Neural crest cell (in vitro differentiated cells): ENCODE results near the gene TRAPPC3L. TPM values are rescaled to one million over a fixed set of nuclear protein-coding genes. Genes with fewer than 3 reads are reported as not detected.

ENCODE experiments used
- DNase-seq: peaks from one replicate; pipeline ENCODE4 v3.0.0; 2021; ENCODE audit warnings: low read depth, mixed read lengths, low spot score
- H3K27ac Mint-ChIP-seq: one replicate; pipeline ENCODE4 v1.8.0; 2021; ENCODE audit warnings: mild to moderate bottlenecking, mixed read lengths; ENCODE audit not compliant: unreplicated experiment
- H3K27me3 Mint-ChIP-seq: 2 replicates; pipeline ENCODE4 v1.8.0; 2021; ENCODE audit warnings: low read depth, mild to moderate bottlenecking, mixed read lengths
- H3K36me3 Mint-ChIP-seq: 2 replicates; pipeline ENCODE4 v1.8.0; 2021; ENCODE audit warnings: low read depth, mild to moderate bottlenecking, mixed read lengths
- H3K4me1 Mint-ChIP-seq: 2 replicates; pipeline ENCODE4 v1.8.0; 2021; ENCODE audit warnings: mixed read lengths
- H3K4me3 Mint-ChIP-seq: one replicate; pipeline ENCODE4 v1.8.0; 2021; ENCODE audit warnings: mild to moderate bottlenecking, mixed read lengths
- H3K9me3 Mint-ChIP-seq: 2 replicates; pipeline ENCODE4 v1.8.0; 2021; ENCODE audit warnings: mixed read lengths
- CTCF ChIP-seq: fragments of 200-600 bp; sonication (generic); conservative IDR thresholded peaks from 2 replicates; pipeline ENCODE4 v1.5.0; 2021; ENCODE audit warnings: antibody characterized with exemption, mild to moderate bottlenecking
- total RNA-seq: library from RNA; stranded (reverse); gene quantifications from 2 replicates; pipeline ENCODE4 v1.2.1, GENCODE V29; 2021

The TRAPPC3L gene
- total RNA-seq, 1 donor from 2014 or later, result not detected

DNA sequence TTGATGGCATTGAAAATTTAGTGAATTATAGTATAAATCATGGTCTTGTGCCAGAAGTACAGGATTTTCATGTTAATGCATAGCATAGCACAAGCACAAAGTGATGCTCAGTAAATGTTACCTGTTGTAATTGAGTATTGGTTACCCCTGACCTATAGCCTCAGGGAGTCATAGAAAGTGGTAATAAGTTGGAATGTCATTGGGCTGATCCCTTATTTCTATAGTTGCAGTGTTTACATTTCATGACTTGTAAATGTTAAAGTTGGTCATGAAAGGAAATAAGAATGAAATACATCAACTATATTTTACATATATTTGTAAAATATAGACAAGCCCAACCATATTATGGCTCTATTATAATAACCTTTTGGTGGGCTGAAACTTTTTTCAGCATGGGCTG is 32.9 kb upstream of the TRAPPC3L start:
- H3K27ac Mint-ChIP-seq, result no peak overlapping the region
- H3K4me1 Mint-ChIP-seq, result peaks cover 9% of the 10 kb centered on the region
- no peaks in the 10 kb centered on the region for H3K9me3 Mint-ChIP-seq
- no peak for TF ChIP-seq CTCF
- no peak for DNase-seq
- H3K27me3 Mint-ChIP-seq, result no peaks in the 10 kb centered on the region
- H3K36me3 Mint-ChIP-seq, result peaks cover 6% of the 10 kb centered on the region
- H3K4me3 Mint-ChIP-seq, result no peak overlapping the region

GRCh38 chr6:116577486-116577885 is 32.0 kb upstream of the TRAPPC3L start:
- Mint-ChIP-seq H3K4me1 (peaks cover 16% of the 10 kb centered on the region), H3K27ac (no peak overlapping the region), H3K27me3 (no peaks in the 10 kb centered on the region), H3K4me3 (no peak overlapping the region), H3K36me3 (peaks cover 4% of the 10 kb centered on the region), H3K9me3 (no peaks in the 10 kb centered on the region)
- DNase-seq, result no peak
- no peak for TF ChIP-seq CTCF

DNA sequence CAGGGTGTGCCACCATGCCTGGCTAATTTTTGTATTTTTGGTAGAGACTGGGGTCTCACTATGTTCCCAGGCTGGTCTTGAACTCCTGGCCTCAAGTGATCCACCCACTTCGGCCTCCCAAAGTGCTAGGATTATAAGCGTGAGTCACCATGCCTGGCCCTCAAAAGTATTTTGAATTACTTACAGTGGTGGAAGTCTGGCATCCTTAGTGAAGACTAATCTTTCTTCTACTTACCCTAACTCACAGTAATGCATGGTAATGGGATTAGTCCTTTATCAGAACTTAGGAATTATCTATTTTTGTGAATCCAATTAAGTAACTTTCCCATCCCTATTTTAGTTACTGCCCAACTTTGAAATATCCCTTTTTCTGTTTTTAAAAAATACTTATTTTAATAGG is 29.7 kb upstream of the TRAPPC3L start:
- no peak overlapping the region for H3K4me3 Mint-ChIP-seq
- no peaks in the 10 kb centered on the region for H3K36me3 Mint-ChIP-seq
- no peaks in the 10 kb centered on the region for H3K9me3 Mint-ChIP-seq
- H3K4me1 Mint-ChIP-seq, result peaks cover 30% of the 10 kb centered on the region
- no peak for TF ChIP-seq CTCF
- no peak overlapping the region for H3K27ac Mint-ChIP-seq
- no peak for DNase-seq
- no peaks in the 10 kb centered on the region for H3K27me3 Mint-ChIP-seq

- no peak for DNase-seq
- H3K9me3 Mint-ChIP-seq, result no peaks in the 10 kb centered on the region
- H3K4me1 Mint-ChIP-seq, result peaks cover 34% of the 10 kb centered on the region
- H3K27ac Mint-ChIP-seq, result peak overlapping the region; percentile 96
- peaks cover 7% of the 10 kb centered on the region for H3K27me3 Mint-ChIP-seq
- no peaks in the 10 kb centered on the region for H3K36me3 Mint-ChIP-seq
- no peak for TF ChIP-seq CTCF
- H3K4me3 Mint-ChIP-seq, result peak overlapping the region; percentile 100
These were observed 26.7 kb upstream of the TRAPPC3L start for GRCh38 chr6:116572162-116572561.

DNA sequence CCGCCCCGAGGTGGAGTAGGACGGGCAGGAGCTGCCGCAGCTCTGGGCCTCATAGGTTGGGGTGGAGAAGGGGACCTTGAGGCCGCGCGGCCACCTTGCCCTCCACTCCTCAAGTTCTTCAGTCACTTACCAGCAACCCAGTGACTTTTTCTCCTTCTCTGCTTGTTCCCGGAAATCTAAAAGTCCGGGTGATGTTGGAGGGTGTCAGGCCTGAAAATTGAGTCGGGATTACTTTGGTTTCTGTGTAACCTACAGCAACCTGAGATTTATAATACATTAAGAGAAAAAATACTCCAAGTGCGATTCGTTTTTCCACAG is 26.2 kb upstream of the TRAPPC3L start:
- peaks cover 12% of the 10 kb centered on the region for H3K27me3 Mint-ChIP-seq
- no peak for TF ChIP-seq CTCF
- H3K4me1 Mint-ChIP-seq, result peaks cover 34% of the 10 kb centered on the region
- H3K36me3 Mint-ChIP-seq, result no peaks in the 10 kb centered on the region
- H3K9me3 Mint-ChIP-seq, result no peaks in the 10 kb centered on the region
- peak overlapping the region; percentile 96 for H3K27ac Mint-ChIP-seq
- H3K4me3 Mint-ChIP-seq, result peak overlapping the region; percentile 100
- no peak for DNase-seq
